Neural cell (in vitro differentiated cells): ENCODE measurements around the gene RIOK2.

Experiments used
- EP300 ChIP-seq: fragments of 450-650 bp; conservative IDR thresholded peaks from 2 replicates; pipeline ENCODE4 v1.6.1; 2014; ENCODE audit warnings: antibody characterized with exemption, mild to moderate bottlenecking, moderate library complexity; ENCODE audit not compliant: poor library complexity, severe bottlenecking
- POLR2AphosphoS5 ChIP-seq: IDR thresholded peaks from 2 replicates; pipeline ENCODE4 v1.6.1; 2012
- RAD21 ChIP-seq: fragments of 450-650 bp; conservative IDR thresholded peaks from 2 replicates; pipeline ENCODE4 v1.6.1; 2014; ENCODE audit warnings: antibody characterized with exemption, mild to moderate bottlenecking, moderate library complexity
- SMC3 ChIP-seq: fragments of 450-650 bp; conservative IDR thresholded peaks from 2 replicates; pipeline ENCODE4 v1.6.1; 2014; ENCODE audit warnings: antibody characterized with exemption, mild to moderate bottlenecking, moderate library complexity; ENCODE audit not compliant: poor library complexity
- TAF1 ChIP-seq: IDR thresholded peaks from 2 replicates; pipeline ENCODE4 v1.6.1; 2012; ENCODE audit warnings: low read depth
- TF ChIP-seq, protein P1 (sequence below): fragments of 450-650 bp; IDR thresholded peaks from 2 replicates; pipeline ENCODE4 v1.5.1; 2014; ENCODE audit warnings: antibody characterized with exemption, mild to moderate bottlenecking, moderate library complexity; ENCODE audit not compliant: poor library complexity, severe bottlenecking

DNA sequence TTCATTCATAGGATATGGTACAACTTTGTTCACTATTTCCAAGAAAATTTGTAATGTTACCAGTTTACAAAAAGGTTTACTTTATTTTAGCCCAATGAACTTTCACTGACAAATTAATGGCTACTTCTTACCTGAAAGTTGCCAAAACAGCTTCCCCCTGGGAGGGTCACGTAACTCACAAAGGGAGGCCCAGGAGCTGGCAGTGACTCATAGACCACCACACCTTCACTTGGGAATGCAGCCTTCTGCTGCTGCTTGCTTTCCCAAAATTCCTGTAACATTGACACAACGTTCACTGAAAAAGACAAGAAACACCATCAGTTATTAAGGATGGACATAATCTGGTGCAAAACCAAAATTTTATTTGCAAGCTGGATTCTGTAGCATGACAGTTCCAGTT, 58.7 kb downstream of the RIOK2 start:
- no peak for TF ChIP-seq POLR2AphosphoS5
- TF ChIP-seq EP300 = no peak
- TF ChIP-seq, protein P1, sequence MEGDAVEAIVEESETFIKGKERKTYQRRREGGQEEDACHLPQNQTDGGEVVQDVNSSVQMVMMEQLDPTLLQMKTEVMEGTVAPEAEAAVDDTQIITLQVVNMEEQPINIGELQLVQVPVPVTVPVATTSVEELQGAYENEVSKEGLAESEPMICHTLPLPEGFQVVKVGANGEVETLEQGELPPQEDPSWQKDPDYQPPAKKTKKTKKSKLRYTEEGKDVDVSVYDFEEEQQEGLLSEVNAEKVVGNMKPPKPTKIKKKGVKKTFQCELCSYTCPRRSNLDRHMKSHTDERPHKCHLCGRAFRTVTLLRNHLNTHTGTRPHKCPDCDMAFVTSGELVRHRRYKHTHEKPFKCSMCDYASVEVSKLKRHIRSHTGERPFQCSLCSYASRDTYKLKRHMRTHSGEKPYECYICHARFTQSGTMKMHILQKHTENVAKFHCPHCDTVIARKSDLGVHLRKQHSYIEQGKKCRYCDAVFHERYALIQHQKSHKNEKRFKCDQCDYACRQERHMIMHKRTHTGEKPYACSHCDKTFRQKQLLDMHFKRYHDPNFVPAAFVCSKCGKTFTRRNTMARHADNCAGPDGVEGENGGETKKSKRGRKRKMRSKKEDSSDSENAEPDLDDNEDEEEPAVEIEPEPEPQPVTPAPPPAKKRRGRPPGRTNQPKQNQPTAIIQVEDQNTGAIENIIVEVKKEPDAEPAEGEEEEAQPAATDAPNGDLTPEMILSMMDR = no peak
- no peak for TF ChIP-seq RAD21
- TF ChIP-seq TAF1 = no peak
- TF ChIP-seq SMC3 = no peak
